GM13977 (cell line): ENCODE data around the gene NEXMIF.

ENCODE experiments used
- DNase-seq: peaks from one replicate; pipeline ENCODE4 v3.0.0; 2012; ENCODE audit warnings: low spot score
- CTCF ChIP-seq: IDR thresholded peaks from 2 replicates; pipeline ENCODE4 v1.5.1; 2012; ENCODE audit warnings: mild to moderate bottlenecking, control low read depth; ENCODE audit not compliant: insufficient read depth; ENCODE audit errors: extremely low read depth, missing control alignments
- in situ Hi-C: fragments of 300-500 bp; cut with MboI; formaldehyde crosslinking; loops from one replicate; pipeline ENCODE4 v1.12.0; 2022; ENCODE audit warnings: low sequenced_read_pairs, low pct_unique_long_range_greater_than_20kb, mixed read lengths, inconsistent platforms; ENCODE audit not compliant: unreplicated experiment

Gene NEXMIF

DNA sequence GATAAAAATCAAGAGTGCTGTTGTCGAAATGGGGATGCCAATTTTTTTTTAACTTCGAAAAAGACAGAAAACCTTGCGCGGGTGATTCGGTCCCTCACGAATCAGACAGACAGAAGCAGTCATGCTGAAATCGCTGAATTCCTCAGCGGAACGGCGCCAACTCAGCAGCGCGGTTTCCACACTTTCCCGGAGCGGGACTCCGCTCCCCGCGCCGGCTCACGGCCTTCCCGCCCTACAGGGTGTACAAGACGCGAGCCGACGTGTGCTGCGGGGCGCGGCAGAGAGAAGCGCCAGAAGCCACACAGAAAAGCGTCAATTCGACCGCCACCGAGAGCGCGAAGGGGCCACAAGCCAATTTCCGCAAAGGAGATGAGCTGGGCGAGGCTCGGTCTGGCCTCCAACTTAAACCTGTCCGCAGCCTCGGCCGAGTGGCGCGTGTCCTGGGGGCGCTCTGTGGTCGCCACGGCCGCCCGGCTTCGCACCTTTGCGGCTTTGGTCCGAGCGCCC is 1.3 kb downstream of the NEXMIF start:
- peak; percentile 51 for DNase-seq
- no peak for TF ChIP-seq CTCF
- in situ Hi-C loops = loop anchor here (25.0 kb wide), 1 partner anchor 312 kb away; the partner anchor contains the start of gene RLIM

DNA sequence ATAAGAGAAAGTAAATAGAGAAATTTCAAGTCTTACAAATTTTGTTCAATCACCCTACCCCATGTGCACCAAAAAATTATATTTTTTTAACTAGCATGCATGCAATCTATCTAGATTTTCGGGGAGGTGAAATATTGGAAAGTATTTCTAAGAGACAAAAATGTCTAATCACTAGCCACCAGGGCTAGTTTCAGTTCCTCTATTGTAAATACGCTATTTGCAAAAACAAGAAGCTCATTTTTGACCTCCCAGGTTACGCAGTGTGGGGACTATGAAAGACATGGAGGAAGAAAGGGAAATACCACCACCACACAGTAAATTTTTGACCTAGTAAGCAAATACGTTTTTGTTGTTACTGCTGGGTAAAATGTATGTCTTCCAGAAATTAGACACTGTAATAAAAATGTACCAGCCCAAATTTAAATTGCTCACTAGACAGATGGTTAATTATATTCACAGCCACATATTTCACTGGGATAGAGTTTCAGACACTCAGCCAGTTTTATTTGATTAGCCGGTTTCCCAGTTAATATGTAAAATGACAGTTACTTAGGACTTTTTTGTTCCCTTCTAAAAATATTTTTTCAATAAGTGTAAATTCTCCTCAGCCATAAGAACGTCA is 2.2 kb downstream of the NEXMIF start:
- TF ChIP-seq CTCF = no peak
- in situ Hi-C loops = loop anchor here (25.0 kb wide), 1 partner anchor 311 kb away; the partner anchor contains the start of gene RLIM
- DNase-seq = peak; percentile 71

- DNase-seq = no peak
- in situ Hi-C loops = loop anchor here (25.0 kb wide), 1 partner anchor 299 kb away; the partner anchor contains the start of gene RLIM
- no peak for TF ChIP-seq CTCF
These were observed 13.8 kb downstream of the NEXMIF start for GRCh38 chrX:74911494-74911893.

- in situ Hi-C loops = loop anchor here (25.0 kb wide), 1 partner anchor 294 kb away; the partner anchor contains the start of gene RLIM
- no peak for DNase-seq
These were observed 18.8 kb downstream of the NEXMIF start for GRCh38 chrX:74906417-74906816.

DNA sequence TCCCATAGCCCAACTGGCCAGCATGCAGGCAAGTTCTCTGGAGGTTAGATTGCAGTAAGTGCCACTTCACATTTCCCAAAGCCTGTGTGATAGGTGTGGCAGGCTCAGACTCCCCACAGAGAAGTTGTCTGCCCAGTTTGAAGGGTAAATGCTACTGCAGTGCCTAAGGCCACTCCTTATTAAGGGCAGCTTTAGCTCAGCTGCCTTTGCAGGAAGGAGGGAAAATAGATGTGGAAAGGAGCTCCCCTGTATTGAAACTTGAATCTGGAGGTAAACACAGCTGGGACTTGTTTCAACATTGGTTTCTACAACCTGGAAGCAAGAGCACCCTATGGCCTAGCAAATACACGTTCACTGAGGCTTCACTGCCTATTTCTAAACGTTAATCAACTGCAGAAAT is 22.4 kb downstream of the NEXMIF start:
- TF ChIP-seq CTCF = no peak
- in situ Hi-C loops = loop anchor here (25.0 kb wide), 1 partner anchor 291 kb away; the partner anchor contains the start of gene RLIM
- no peak for DNase-seq

More at GRCh38 chrX:74906417-74906816, 18.8 kb downstream of the NEXMIF start:
- TF ChIP-seq CTCF = no peak

GRCh38 chrX:74892561-74892960 is 32.7 kb downstream of the NEXMIF start:
- in situ Hi-C loops = no loop called here

More at GRCh38 chrX:74892561-74892960, 32.7 kb downstream of the NEXMIF start:
- no peak for DNase-seq
- no peak for TF ChIP-seq CTCF
